Measurements from ENCODE around the gene SACM1L. TPM values are rescaled to one million over a fixed set of nuclear protein-coding genes. Genes with fewer than 3 reads are reported as not detected.
A peak's percentile ranks its signal among the peaks of the same experiment; 100 is the strongest.

The SACM1L gene
- total and polyA plus RNA-seq, 2 of the 8 experiments (the other 6 are each of a cell fraction or from before 2014, with no cell fraction given) = 20.1 to 61.0 TPM

- Histone ChIP-seq H4K91ac (replicated peaks; ENCODE audit: insufficient read length, low read length) (no peak overlapping the region), H4K5ac (ENCODE audit: insufficient read length, low read depth, low read length) (peak overlapping the region; percentile 41), H3K18ac (ENCODE audit: extremely low read depth, low read length) (peak overlapping the region; percentile 68; the same call in 1 of the 2 replicates), H2AK5ac (ENCODE audit: low read depth, low read length) (no peak overlapping the region), H2AFZ (ENCODE audit: low read length) (peak overlapping the region; percentile 55; the same call in 1 of the 2 replicates), H4K20me1 (replicated peaks in 1 of 2; ENCODE audit: control insufficient read depth in 1 of 2, insufficient read depth in 2 of 2, low read length in 2 of 2) (peaks cover 0 to 7% of the 10 kb centered on the region in 2 experiments), H3K9me3 (ENCODE audit: insufficient read depth in 2 of 2, low read depth in 1 of 2, low read length in 1 of 2) (no peaks in the 10 kb centered on the region), H3K4me1 (replicated peaks in 1 of 4; ENCODE audit: control insufficient read depth in 3 of 4, insufficient read depth in 4 of 4, low read length in 3 of 4) (peaks cover 12 to 23% (median 13%) of the 10 kb centered on the region in 4 experiments; a peak in 6 of 7 replicates), H3K56ac (replicated peaks; ENCODE audit: insufficient read length, low read depth, low read length) (peak overlapping the region; percentile 3), H3K79me2 (ENCODE audit: control insufficient read depth in 1 of 2, insufficient read depth in 2 of 2, low read length in 2 of 2) (peaks cover 23 to 39% of the 10 kb centered on the region in 2 experiments), H2BK12ac (ENCODE audit: low read depth, low read length) (no peak overlapping the region), H3K23me2 (ENCODE audit: low read depth, low read length) (peaks cover 14% of the 10 kb centered on the region), H3K23ac (ENCODE audit: insufficient read length) (no peak overlapping the region), H2BK15ac (ENCODE audit: low read length) (0 out of 2 replicates have a peak overlapping the region, but pooled peaks have one; percentile 33), H2BK120ac (replicated peaks; ENCODE audit: low read depth, low read length) (peak overlapping the region; percentile 37), H3K4ac (replicated peaks; ENCODE audit: insufficient read length, low read depth, low read length) (peak overlapping the region; percentile 49), H3K4me2 (ENCODE audit: insufficient read depth in 1 of 2, low read depth in 2 of 2, low read length in 2 of 2) (peak overlapping the region; percentile 61 to 94), H3K14ac (ENCODE audit: insufficient read length) (no peak overlapping the region), H3K27me3 (replicated peaks in 1 of 4; ENCODE audit: control insufficient read depth in 3 of 4, extremely low read depth in 1 of 4, insufficient read depth in 3 of 4, low read length in 3 of 4) (no peaks in the 10 kb centered on the region), H2BK20ac (ENCODE audit: low read length) (no peak overlapping the region), H3K9ac (replicated peaks in 1 of 4; ENCODE audit: extremely low read depth in 1 of 4, low read depth in 3 of 4, low read length in 3 of 4) (peak overlapping the region in 3 of 4 experiments; percentile 65 to 87 (median 67); a peak in 6 of 7 replicates), H3K79me1 (ENCODE audit: low read depth, low read length) (no peaks in the 10 kb centered on the region), H4K8ac (ENCODE audit: extremely low read depth, insufficient read depth, low read length) (peak overlapping the region; percentile 79; the same call in 1 of the 2 replicates), H3K4me3 (ENCODE audit: extremely low read depth in 1 of 4, insufficient read depth in 2 of 4, low read depth in 3 of 4, low read length in 4 of 4) (peak overlapping the region; percentile 61 to 87 (median 80)), H2BK5ac (ENCODE audit: low read depth, low read length) (peak overlapping the region; percentile 68; the same call in 1 of the 2 replicates), H3K27ac (ENCODE audit: low read depth, low read length) (peak overlapping the region; percentile 73), H3K36me3 (ENCODE audit: control insufficient read depth in 2 of 4, insufficient read depth in 4 of 4, low read length in 3 of 4) (peaks cover 0 to 4% (median 1%) of the 10 kb centered on the region in 4 experiments; a peak in 2 of 8 replicates)
- ChIA-PET POLR2A (ENCODE audit: partially characterized antibody) (interaction anchor here (0.5 to 8.5 kb wide), 7 partner anchors 8 to 100 kb away, joined by 3 to 88 read pairs (median 3); no protein-coding TSS in a partner anchor), CTCF (ENCODE audit: partially characterized antibody) (interaction anchor here (0.8 kb wide), 1 partner anchor 12 kb away, joined by 3 read pairs; no protein-coding TSS in a partner anchor)
- 4% methylated on average over 35 of the region's 35 CpGs; no CpG with 5 or more reads in 1 of the 2 experiments for WGBS, 2 experiments (ENCODE audit: extremely low coverage in 1 of 2, insufficient coverage in 1 of 2, insufficient read length in 1 of 2, insufficient replicate concordance in 2 of 2, low coverage in 1 of 2, low lambda C conversion rate in 2 of 2, missing lambda C conversion rate in 1 of 2)
- FAIRE-seq = no peak
- peak in 1 of 2 experiments; percentile 76 for DNase-seq (ENCODE audit: low read depth in 1 of 2, low spot score in 2 of 2)
- TF ChIP-seq JUND (IDR thresholded peaks at IDR 0.05; ENCODE audit: low read length) (peak; percentile 81), JUN (IDR thresholded peaks at IDR 0.05; ENCODE audit: low read depth, low read length) (no peak), USF2 (IDR thresholded peaks at IDR 0.05; ENCODE audit: low read length) (no peak), TAF7 (optimal IDR thresholded peaks at IDR 0.05; ENCODE audit: borderline replicate concordance, low read depth, low read length) (peak; percentile 3), NRF1 (IDR thresholded peaks at IDR 0.05; ENCODE audit: low read depth, low read length) (0 out of 2 replicates have a peak, but pooled peaks have one; percentile 11), CBX8 (IDR thresholded peaks at IDR 0.05; ENCODE audit: borderline replicate concordance, low read depth, low read length) (no peak), GABPA (IDR thresholded peaks at IDR 0.05; ENCODE audit: borderline replicate concordance, insufficient read depth, low read length) (0 out of 2 replicates have a peak, but pooled peaks have one; percentile 39), RBBP5 (IDR thresholded peaks at IDR 0.05; ENCODE audit: borderline replicate concordance, low read depth, low read length) (peak; percentile 94), HDAC2 (IDR thresholded peaks at IDR 0.05; ENCODE audit: borderline replicate concordance in 1 of 2, low read depth in 2 of 2, low read length in 2 of 2) (0 out of 4 replicates have a peak, but pooled peaks of 1 of the 2 experiments have one; percentile 19)
Measured at GRCh38 chr3:45688194-45688881, 858 bp upstream of the SACM1L start.

All from H1 (cell line).